ENCODE measurements around the gene SLC45A3.

- no peak for TF ChIP-seq ZNF274 (IDR thresholded peaks at IDR 0.05; ENCODE audit: low read length)
- TF ChIP-seq ZNF274 (tag by site-specific recombination; IDR thresholded peaks at IDR 0.05; ENCODE audit: borderline replicate concordance): no peak
- TF ChIP-seq, protein P1, sequence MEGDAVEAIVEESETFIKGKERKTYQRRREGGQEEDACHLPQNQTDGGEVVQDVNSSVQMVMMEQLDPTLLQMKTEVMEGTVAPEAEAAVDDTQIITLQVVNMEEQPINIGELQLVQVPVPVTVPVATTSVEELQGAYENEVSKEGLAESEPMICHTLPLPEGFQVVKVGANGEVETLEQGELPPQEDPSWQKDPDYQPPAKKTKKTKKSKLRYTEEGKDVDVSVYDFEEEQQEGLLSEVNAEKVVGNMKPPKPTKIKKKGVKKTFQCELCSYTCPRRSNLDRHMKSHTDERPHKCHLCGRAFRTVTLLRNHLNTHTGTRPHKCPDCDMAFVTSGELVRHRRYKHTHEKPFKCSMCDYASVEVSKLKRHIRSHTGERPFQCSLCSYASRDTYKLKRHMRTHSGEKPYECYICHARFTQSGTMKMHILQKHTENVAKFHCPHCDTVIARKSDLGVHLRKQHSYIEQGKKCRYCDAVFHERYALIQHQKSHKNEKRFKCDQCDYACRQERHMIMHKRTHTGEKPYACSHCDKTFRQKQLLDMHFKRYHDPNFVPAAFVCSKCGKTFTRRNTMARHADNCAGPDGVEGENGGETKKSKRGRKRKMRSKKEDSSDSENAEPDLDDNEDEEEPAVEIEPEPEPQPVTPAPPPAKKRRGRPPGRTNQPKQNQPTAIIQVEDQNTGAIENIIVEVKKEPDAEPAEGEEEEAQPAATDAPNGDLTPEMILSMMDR (tag by site-specific recombination; IDR thresholded peaks at IDR 0.05): no peak
Measured at GRCh38 chr1:205672395-205672889, 7.9 kb downstream of the SLC45A3 start.
